Bronchus fibroblast of lung (primary cell): ENCODE measurements around the gene SH3GLB1. TPM values are rescaled to one million over a fixed set of nuclear protein-coding genes. Genes with fewer than 3 reads are reported as not detected.

Experiments used
- total RNA-seq: library from RNA; depleted of rRNA; stranded (reverse); fragments of >200 nt; gene quantifications from 2 replicates; pipeline ENCODE4 v1.2.3, GENCODE V29; 2015

The SH3GLB1 gene
- total RNA-seq = 28.2 and 28.9 TPM in 2 replicates

GRCh38 chr1:86704458-86704971, at the start of gene SH3GLB1:
SH3GLB1 (plus strand) TSS chr1:86704576; CDS start chr1:86704900, 324 bp downstream.

Other genes with a start within 250 kb of the SH3GLB1 start
- not detected in 2 replicates for gene CLCA1, start 235.6 kb upstream of the SH3GLB1 start, total RNA-seq
- not detected in 2 replicates for gene CLCA4, start 157.5 kb upstream of the SH3GLB1 start, total RNA-seq
- 97.8 and 121 TPM in 2 replicates for gene SELENOF, start 209.6 kb downstream of the SH3GLB1 start, total RNA-seq
- 7.0 and 7.9 TPM in 2 replicates for gene HS2ST1, start 210.1 kb downstream of the SH3GLB1 start, total RNA-seq